ENCODE results near the gene HOXC4. TPM values are rescaled to one million over a fixed set of nuclear protein-coding genes. Genes with fewer than 3 reads are reported as not detected.

The HOXC4 gene
- total and polyA plus RNA-seq, 2 of the 8 experiments (the other 6 are each of a cell fraction or from before 2014, with no cell fraction given), result not detected

DNA sequence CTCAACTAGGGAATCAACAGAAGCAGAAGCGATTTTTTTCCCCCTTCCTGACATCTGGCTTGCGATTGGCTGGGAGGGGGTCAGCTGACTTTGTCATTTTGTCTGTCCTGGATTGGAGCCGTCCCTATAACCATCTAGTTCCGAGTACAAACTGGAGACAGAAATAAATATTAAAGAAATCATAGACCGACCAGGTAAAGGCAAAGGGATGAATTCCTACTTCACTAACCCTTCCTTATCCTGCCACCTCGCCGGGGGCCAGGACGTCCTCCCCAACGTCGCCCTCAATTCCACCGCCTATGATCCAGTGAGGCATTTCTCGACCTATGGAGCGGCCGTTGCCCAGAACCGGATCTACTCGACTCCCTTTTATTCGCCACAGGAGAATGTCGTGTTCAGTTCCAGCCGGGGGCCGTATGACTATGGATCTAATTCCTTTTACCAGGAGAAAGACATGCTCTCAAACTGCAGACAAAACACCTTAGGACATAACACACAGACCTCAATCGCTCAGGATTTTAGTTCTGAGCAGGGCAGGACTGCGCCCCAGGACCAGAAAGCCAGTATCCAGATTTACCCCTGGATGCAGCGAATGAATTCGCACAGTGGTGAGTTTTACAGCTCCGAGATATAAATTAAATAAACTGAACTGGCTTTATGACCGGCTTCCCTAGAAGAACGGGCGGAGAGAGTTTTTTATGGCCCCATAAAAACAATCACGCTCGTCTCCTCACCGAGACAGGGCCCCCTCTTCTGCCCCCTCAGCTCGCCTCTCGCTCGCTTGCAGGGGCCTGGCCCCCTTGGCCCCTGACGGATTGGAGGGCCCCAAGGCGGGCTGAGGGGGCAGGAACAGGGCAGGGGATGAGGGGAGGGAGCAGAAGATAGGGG, 25.1 kb upstream of the HOXC4 start, which contains the start of gene HOXC6 (continued):
- TF ChIP-seq KDM5A (IDR thresholded peaks at IDR 0.05; ENCODE audit: low read length) (no peak), NRF1 (IDR thresholded peaks at IDR 0.05; ENCODE audit: low read depth, low read length) (no peak), EZH2 (IDR thresholded peaks at IDR 0.05; ENCODE audit: low read depth, low read length, severe bottlenecking) (peak; percentile 50), BCL11A (IDR thresholded peaks at IDR 0.05; ENCODE audit: low read depth in 2 of 2, low read length in 2 of 2) (no peak), CREB1 (IDR thresholded peaks at IDR 0.05) (no peak), SP4 (IDR thresholded peaks at IDR 0.05; ENCODE audit: low read length) (no peak), CBX8 (IDR thresholded peaks at IDR 0.05; ENCODE audit: borderline replicate concordance, low read depth, low read length) (peak; percentile 98; the same call in 1 of the 2 replicates), SP1 (IDR thresholded peaks at IDR 0.05; ENCODE audit: low read depth, low read length) (no peak)

Data from H1 (cell line).